ENCODE data around the gene TXNDC12.

The TXNDC12 gene

DNA sequence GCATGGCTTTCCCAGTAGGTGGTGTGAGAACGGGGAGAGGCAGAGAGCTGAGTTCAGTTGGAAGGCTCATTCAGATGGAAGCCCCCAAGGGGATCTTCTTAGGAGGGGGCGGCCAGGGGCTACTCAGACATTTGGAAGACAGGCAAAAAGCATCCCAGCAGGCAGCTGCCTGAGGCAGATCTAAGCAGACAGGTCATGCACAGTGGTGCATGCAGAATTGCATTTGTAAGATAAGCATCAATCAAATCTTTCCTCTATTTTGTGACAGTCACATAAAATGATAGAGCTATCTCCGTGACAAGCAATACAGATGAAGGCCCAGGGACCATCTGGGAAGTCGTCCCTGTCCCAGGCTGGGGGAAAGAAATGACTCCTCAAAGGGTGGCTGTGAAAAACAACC lies 68.3 kb downstream of the TXNDC12 start:
- Histone ChIP-seq H2AFZ (ENCODE audit: low read depth, low read length, severe bottlenecking) (no peak overlapping the region), H3K27me3 (ENCODE audit: low read length) (no peaks in the 10 kb centered on the region), H3K9ac (ENCODE audit: low read length) (no peak overlapping the region), H3K27ac (ENCODE audit: low read depth, low read length) (no peak overlapping the region), H3F3A (ENCODE audit: insufficient read depth) (no peaks in the 10 kb centered on the region), H3K4me3 (ENCODE audit: insufficient read depth, low read length, poor library complexity, severe bottlenecking) (no peak overlapping the region), H4K20me1 (ENCODE audit: low read depth, low read length) (no peaks in the 10 kb centered on the region), H3K36me3 (ENCODE audit: low read length) (no peaks in the 10 kb centered on the region), H3K9me2 (replicated peaks; ENCODE audit: insufficient read depth, low read length) (no peaks in the 10 kb centered on the region), H3K79me2 (ENCODE audit: insufficient read depth, low read length) (no peaks in the 10 kb centered on the region), H3K4me2 (ENCODE audit: low read depth, low read length, poor library complexity, severe bottlenecking) (no peak overlapping the region), H3K9me3 (ENCODE audit: insufficient read depth, low read length) (no peaks in the 10 kb centered on the region)
- TF ChIP-seq EZH2phosphoT487 (conservative IDR thresholded peaks at IDR 0.05; ENCODE audit: low read length): no peak
- TF ChIP-seq, protein P1, sequence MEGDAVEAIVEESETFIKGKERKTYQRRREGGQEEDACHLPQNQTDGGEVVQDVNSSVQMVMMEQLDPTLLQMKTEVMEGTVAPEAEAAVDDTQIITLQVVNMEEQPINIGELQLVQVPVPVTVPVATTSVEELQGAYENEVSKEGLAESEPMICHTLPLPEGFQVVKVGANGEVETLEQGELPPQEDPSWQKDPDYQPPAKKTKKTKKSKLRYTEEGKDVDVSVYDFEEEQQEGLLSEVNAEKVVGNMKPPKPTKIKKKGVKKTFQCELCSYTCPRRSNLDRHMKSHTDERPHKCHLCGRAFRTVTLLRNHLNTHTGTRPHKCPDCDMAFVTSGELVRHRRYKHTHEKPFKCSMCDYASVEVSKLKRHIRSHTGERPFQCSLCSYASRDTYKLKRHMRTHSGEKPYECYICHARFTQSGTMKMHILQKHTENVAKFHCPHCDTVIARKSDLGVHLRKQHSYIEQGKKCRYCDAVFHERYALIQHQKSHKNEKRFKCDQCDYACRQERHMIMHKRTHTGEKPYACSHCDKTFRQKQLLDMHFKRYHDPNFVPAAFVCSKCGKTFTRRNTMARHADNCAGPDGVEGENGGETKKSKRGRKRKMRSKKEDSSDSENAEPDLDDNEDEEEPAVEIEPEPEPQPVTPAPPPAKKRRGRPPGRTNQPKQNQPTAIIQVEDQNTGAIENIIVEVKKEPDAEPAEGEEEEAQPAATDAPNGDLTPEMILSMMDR (IDR thresholded peaks at IDR 0.05; ENCODE audit: insufficient read depth, low read length, poor library complexity, severe bottlenecking): no peak

DNA sequence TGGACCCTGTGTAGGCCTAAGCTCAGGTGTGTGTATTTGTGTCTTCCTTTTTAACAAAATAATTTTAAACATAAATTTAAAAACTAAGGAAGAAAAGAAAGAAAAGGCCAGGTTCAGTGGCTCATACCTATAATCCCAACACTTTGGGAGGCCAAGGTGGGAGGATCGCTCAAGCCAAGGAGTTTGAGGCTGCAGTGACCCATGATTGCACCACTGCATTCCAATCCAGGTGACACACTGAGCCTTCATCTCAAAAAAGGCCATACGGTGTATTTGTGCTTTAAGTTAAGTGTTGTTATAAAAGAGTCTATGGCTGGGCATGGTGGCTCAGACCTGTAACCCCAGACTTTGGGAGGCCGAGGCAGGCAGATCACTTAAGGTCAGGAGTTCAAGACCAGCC lies 72.8 kb downstream of the TXNDC12 start:
- no peak for TF ChIP-seq EZH2phosphoT487 (conservative IDR thresholded peaks at IDR 0.05; ENCODE audit: low read length)
- TF ChIP-seq, protein P1 (IDR thresholded peaks at IDR 0.05; ENCODE audit: insufficient read depth, low read length, poor library complexity, severe bottlenecking): no peak
- Histone ChIP-seq H3K4me2 (ENCODE audit: low read depth, low read length, poor library complexity, severe bottlenecking) (no peak overlapping the region), H3K9me2 (replicated peaks; ENCODE audit: insufficient read depth, low read length) (no peaks in the 10 kb centered on the region), H4K20me1 (ENCODE audit: low read depth, low read length) (no peaks in the 10 kb centered on the region), H3K36me3 (ENCODE audit: low read length) (no peaks in the 10 kb centered on the region), H3K4me3 (ENCODE audit: insufficient read depth, low read length, poor library complexity, severe bottlenecking) (no peak overlapping the region), H3K79me2 (ENCODE audit: insufficient read depth, low read length) (no peaks in the 10 kb centered on the region), H3K9me3 (ENCODE audit: insufficient read depth, low read length) (no peaks in the 10 kb centered on the region), H3K27ac (ENCODE audit: low read depth, low read length) (no peak overlapping the region), H3K27me3 (ENCODE audit: low read length) (no peaks in the 10 kb centered on the region), H3K9ac (ENCODE audit: low read length) (no peak overlapping the region), H3F3A (ENCODE audit: insufficient read depth) (no peaks in the 10 kb centered on the region), H2AFZ (ENCODE audit: low read depth, low read length, severe bottlenecking) (no peak overlapping the region)

DNA sequence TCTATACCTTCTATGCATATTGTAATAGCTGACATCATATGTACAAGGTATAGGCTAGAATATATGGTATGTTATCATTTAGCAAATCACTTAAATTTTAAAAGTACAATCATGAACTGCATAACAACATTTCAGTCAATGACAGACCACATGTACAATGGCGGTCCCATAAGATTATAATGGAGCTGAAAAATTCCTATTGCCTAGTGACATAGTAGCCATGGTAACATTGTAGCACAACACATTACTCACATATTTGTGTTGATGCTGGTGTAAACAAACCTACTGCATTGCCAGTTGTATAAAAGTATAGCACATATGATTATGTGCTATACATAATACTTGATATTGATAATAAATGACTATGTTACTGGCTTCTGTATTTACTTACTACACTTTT lies 73.4 kb downstream of the TXNDC12 start:
- Histone ChIP-seq H3K4me2 (ENCODE audit: low read depth, low read length, poor library complexity, severe bottlenecking) (no peak overlapping the region), H4K20me1 (ENCODE audit: low read depth, low read length) (no peaks in the 10 kb centered on the region), H3K9ac (ENCODE audit: low read length) (no peak overlapping the region), H3F3A (ENCODE audit: insufficient read depth) (no peaks in the 10 kb centered on the region), H3K9me3 (ENCODE audit: insufficient read depth, low read length) (no peaks in the 10 kb centered on the region), H3K27me3 (ENCODE audit: low read length) (no peaks in the 10 kb centered on the region), H3K27ac (ENCODE audit: low read depth, low read length) (no peak overlapping the region), H3K36me3 (ENCODE audit: low read length) (no peaks in the 10 kb centered on the region), H2AFZ (ENCODE audit: low read depth, low read length, severe bottlenecking) (no peak overlapping the region), H3K79me2 (ENCODE audit: insufficient read depth, low read length) (no peaks in the 10 kb centered on the region), H3K9me2 (replicated peaks; ENCODE audit: insufficient read depth, low read length) (no peaks in the 10 kb centered on the region), H3K4me3 (ENCODE audit: insufficient read depth, low read length, poor library complexity, severe bottlenecking) (no peak overlapping the region)
- TF ChIP-seq, protein P1 (IDR thresholded peaks at IDR 0.05; ENCODE audit: insufficient read depth, low read length, poor library complexity, severe bottlenecking): no peak
- TF ChIP-seq EZH2phosphoT487 (conservative IDR thresholded peaks at IDR 0.05; ENCODE audit: low read length): no peak
